Measurements from ENCODE around the gene IGFL2.
"Not testable (repeated sequence)": the region's sequence is repeated elsewhere in the genome, so short reads cannot be mapped to it uniquely, and the experiment has no call there.

The IGFL2 gene

GRCh38 chr19:46191972-46192371, 43.9 kb downstream of the IGFL2 start:
- no peak for DNase-seq

GRCh38 chr19:46192626-46192991, 44.6 kb downstream of the IGFL2 start:
- DNase-seq, result not testable (repeated sequence)

- DNase-seq, result no peak
Observed at GRCh38 chr19:46192992-46193650, 45.1 kb downstream of the IGFL2 start.

GRCh38 chr19:46193678-46194077, 45.6 kb downstream of the IGFL2 start:
- DNase-seq, result no peak

GRCh38 chr19:46195104-46195503, 47.1 kb downstream of the IGFL2 start:
- no peak for DNase-seq

- DNase-seq, result not testable (repeated sequence)
Observed at GRCh38 chr19:46195919-46196318, 47.9 kb downstream of the IGFL2 start.

- DNase-seq, result no peak
Observed at GRCh38 chr19:46196410-46197124, 48.5 kb downstream of the IGFL2 start.

- DNase-seq, result no peak
Observed at GRCh38 chr19:46197314-46198070, 49.5 kb downstream of the IGFL2 start.

- DNase-seq, result no peak
Observed at GRCh38 chr19:46198756-46199155, 50.7 kb downstream of the IGFL2 start.

- no peak for DNase-seq
Observed at GRCh38 chr19:46201454-46202310, 53.6 kb downstream of the IGFL2 start.

- DNase-seq, result no peak
Observed at GRCh38 chr19:46202426-46202825, 54.4 kb downstream of the IGFL2 start.

- DNase-seq, result no peak
Observed at GRCh38 chr19:46202872-46203860, 55.1 kb downstream of the IGFL2 start.

- no peak for DNase-seq
Observed at GRCh38 chr19:46204008-46204407, 56.0 kb downstream of the IGFL2 start.

- no peak for DNase-seq
Observed at GRCh38 chr19:46205183-46205984, 57.3 kb downstream of the IGFL2 start.

- DNase-seq, result no peak
Observed at GRCh38 chr19:46206176-46206575, 58.1 kb downstream of the IGFL2 start.

GRCh38 chr19:46206682-46207081, 58.6 kb downstream of the IGFL2 start:
- DNase-seq, result no peak

- not testable (repeated sequence) for DNase-seq
Observed at GRCh38 chr19:46207858-46208257, 59.8 kb downstream of the IGFL2 start.

- no peak for DNase-seq
Observed at GRCh38 chr19:46209051-46209450, 61.0 kb downstream of the IGFL2 start.

GRCh38 chr19:46209472-46209871, 61.4 kb downstream of the IGFL2 start:
- no peak for DNase-seq

- DNase-seq, result no peak
Observed at GRCh38 chr19:46210669-46211068, 62.6 kb downstream of the IGFL2 start.
